HG02840 (cell line): Measurements from ENCODE around the gene BTBD9.

Experiments used
- ATAC-seq: cut with Tn5 transposase; IDR thresholded peaks from one replicate; pipeline ENCODE4 v1.9.1; 2021; ENCODE audit warnings: mild to moderate bottlenecking, moderate library complexity, moderate number of reproducible peaks; ENCODE audit not compliant: unreplicated experiment, low FRiP score

BTBD9 gene

DNA sequence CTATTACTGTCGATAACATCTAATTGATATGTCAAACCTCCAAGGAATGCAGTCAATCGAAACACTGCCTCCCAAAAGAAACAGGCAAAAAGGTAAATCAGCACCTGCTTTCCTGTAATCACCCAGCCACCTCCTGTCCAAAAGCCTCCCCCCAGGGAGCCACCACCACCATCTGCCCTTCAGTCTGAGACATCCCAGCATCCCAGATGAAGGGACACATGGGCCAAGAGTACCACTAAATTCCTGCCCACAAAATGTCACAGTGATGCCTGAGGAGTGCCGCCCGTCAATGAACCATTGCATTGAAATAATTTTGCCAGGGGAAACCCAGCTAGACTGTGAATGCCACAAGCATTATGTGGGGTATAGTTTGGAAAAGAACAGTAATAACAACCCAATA lies 418.5 kb downstream of the BTBD9 start:
- ATAC-seq = no peak

DNA sequence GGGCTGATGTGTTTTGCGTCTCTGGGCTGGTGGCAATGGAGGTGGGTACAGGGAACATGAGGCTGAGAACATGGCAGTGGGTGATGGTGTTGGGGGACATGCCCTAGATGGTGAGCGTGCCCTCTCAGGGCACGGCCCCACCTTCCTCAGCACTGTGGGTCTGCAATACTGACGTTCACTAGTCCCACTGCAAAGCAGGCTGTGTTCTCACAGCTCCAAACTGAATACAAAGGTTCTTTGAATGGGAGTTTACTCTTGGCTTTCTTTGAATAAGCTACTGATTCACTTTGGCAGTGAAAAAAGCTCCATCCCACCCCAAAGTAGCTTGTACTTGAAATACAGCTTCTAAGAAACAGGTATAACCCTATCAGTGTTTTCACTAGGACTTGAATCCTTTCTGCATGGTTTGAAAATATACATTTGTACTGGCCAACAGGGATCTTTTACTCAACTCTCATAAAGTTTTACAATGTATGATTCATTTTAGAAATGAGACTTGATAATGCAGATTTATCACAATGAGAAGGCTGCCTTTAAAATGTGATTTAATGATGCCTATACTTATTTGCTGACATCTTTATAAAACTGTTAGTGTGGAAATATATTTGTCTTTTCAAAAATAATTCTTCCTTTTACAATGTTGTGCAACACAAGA lies 419.5 kb downstream of the BTBD9 start:
- ATAC-seq = no peak

DNA sequence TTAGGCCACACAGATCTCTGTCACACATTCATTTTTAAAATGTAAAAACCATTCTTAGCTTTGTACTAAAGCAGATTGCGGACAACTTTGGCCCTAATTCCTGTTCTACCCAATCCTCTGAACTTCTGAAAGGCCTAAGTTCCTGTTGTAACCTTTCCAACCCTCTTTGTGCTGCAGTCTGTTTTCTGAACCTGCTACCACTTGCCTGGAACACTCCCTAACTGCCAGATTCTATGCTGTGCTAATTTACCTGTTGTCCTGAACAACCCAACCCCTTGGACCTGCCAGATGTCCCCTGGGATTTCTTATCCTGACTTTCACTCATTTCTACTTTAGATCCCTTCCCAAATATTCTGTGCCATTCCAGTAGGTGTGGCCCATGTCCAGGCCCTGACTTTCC lies 421.5 kb downstream of the BTBD9 start:
- ATAC-seq = no peak

DNA sequence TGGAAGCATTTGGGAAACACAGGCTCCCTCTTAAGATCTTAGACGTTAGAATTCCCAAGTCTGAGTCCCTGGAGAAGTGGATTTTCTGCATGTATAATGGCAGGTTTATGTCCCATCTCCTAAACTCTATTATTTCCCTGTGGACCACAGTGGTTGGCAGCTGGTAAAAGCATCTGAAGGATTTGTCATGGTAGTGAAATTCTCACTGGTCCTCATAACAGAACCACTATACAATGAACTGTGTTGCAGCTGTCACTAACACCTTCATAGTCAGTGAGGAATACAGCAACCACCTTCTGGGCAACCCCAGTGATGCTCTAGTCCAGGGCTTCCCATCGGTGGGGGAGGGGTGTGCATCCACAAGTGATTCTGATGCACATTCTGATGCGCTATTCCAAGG lies 423.3 kb downstream of the BTBD9 start:
- no peak for ATAC-seq

DNA sequence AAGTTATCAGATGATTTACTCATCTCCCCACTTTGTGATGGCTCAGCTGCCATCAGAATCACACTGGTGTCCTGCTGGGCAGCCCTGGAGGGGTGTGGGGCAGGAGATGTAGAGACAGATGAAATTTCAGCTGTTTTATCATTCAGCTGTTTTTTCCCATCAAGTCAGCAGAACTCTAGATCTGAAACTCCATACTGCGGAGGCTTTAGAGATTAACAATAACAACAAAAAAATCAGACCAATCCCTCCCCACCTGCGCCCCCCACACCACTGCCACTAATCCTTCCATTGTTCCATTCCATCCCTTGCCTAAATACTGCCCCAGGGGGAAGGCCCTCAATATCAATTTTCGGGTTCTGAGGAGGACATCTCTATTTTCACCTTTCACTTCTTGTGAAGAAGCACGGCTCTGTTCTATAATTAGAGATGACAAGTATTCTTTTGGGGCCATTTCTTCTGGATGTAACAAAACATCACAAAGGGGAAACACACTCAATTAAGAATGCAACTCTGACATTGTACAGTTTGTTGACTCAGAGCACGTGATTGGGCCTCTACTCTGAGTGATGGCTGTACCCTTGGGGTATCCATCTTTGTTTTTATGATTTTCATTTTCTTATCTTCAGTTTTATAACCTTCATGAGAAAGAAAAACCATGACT lies 423.9 kb downstream of the BTBD9 start:
- no peak for ATAC-seq

DNA sequence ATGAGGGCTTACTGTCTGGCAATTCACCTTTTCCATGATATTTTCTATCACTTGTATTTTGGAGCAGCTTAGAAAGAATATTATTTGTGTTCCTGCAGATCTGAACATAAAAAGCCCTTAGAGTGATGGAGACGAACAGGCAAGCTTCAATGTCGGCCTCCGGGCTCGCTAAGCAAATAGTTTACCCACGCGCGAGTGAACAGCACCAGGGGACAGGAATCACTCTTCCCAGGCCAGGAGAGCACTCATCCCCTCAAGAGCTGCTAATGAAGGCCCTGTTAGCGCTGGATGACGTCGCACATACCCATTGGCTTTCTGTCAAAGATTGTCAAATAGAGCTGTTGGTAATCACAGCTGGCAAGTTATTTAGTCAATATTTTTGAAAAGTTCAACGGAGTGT lies 424.5 kb downstream of the BTBD9 start:
- no peak for ATAC-seq

DNA sequence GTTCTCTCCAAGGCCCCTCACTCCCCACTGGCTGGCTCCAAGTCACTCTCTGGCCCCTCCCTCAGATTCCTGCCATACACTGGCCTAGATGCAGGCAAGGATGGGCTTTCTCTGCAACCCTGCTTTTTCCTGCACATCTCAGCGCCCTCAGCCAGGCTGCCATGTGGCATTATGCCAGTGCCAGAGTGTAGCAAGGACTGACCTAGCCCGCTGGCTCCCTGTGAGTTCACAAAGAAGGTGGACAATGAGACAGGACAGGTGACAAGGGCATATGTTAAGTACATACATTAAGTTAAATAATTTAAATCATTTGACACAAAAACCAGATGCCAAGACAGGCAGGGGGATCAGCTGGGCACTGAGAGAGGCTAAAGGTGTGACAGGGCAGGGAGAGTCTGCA lies 425.6 kb downstream of the BTBD9 start:
- ATAC-seq = no peak

DNA sequence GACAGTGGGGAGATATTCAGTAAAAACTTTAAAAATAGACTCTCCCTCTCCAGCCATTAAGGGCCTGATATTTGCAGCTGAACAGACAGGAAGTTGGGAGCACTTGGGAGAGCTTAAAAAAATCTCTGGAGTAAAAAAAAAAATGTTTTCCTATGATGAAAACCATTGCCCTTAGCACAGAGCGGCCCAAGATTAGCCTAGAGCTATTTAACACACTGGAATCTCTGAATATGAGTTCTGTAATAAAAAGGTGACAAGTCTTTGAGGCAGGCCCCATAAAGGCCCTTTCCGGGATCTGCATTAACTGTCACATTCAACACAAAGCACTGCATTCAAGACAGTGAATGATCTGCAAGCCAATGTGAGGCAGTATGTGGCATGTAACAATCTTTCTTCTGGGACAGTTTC lies 426.5 kb downstream of the BTBD9 start:
- no peak for ATAC-seq

DNA sequence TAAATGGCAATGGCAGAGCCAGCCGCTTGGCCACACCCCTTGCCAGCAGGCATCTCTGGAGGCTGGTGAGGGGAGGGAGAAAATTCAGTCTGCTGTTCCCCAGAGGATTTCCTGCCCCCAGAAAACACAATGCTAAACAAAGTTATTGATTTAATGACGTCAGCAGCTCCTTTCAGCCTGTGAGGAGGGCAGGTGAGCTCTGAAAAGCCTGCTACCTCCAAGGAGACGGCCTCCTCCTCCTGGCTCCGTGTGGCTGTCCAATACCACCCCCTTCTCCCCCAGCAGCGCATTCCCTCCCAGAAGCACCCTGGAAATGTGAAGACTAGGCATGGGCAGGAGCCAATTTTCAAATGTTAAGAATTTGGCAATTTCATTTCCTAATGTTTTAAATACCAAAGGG lies 427.1 kb downstream of the BTBD9 start:
- no peak for ATAC-seq

DNA sequence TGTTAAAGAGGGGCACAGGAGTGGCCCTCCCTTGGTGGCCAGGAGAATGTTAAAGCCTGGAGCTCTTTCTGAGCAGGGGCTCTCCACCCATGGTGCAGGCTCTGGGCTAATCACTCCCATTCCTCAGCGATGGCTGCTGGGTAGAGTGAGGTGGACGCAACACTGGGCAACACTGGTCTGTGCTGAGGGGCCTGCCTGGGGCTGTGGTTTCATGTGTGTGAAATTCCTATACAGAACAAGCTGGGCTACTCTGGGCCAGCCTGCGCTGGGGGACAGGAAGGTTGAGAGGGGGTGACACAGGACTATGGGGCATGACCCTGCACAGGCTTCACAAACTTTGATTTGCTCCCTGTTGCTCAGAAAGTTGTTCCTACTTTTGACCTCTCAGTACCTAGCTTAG lies 427.6 kb downstream of the BTBD9 start:
- ATAC-seq = no peak

DNA sequence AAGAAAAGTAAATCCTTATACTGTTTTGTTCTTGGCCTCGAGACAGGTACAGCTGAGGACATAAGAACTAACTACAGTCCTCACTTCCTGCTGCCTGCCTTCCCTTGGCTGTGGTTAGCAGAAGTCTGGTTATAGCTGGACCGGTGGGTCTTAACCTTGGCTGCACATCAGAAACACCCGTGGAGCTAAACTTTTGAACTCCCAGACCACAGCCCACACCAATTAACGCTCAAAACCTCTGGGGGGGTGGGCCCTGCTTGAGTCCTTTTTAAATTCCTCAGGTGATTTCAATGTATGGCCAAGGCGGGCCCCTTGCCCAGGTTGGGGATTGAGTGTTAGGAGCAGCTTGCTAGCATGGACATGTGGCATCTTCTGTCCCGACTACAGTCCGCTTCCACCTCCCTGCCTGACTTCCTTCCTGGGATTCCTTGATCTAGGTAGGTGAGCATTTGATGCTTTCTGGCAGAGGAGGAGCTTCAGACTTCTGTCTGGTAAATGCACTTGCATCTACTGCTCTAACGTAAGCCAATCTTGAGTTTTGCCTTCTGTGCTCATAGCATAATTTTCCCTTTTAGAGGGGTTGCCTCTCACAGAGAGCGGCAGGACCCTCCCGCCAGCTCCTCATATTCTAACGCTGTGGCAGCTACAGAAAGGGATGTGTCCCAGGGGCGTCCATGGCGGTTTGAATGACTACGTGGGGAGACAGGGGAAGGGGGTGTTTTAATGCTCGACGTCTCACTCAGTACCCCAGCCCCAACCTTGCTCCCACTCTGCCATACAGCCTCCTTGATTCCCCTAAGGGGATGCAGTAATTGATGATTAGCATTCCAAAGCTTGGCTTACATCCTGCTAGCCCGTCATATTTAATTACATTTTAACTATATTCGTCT lies 430.1 kb downstream of the BTBD9 start:
- ATAC-seq = no peak

DNA sequence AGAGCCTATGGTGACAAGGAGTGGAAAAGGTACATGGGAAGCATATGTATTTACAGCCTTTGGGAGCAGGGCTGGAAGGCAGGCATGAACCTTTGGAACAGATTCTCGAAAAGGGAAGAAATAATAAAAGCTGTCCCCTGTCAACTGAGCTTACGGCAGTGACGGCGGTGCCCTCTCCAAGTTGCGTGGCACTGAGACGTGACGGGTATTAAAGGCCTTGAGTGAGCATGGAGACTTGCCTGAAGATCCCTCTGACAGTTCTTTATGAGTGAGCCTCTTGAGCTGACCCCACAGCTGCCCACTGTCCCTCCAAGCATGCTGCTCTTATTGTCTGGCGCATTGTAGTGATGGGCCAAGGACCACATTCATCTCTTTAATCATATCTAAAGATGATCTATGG lies 431.7 kb downstream of the BTBD9 start:
- ATAC-seq = no peak

DNA sequence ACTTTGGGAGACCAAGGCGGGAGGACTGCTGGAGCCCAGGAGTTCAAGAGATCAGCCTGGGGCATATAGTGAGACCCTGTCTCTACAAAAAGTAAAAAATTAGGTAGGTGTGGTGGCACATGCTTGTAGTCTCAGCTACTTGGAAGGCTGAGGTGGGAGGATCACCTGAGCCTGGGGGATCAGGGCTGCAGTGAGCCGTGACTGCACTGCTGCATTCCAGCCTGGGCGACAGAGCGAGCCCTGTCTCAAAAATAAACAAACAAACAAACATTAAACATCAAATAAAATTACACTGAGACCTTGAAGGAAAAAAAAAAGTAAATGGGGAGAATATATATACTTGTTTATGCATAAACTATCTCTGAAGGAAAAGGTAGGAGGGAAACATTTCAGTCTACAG lies 432.4 kb downstream of the BTBD9 start:
- ATAC-seq = no peak

DNA sequence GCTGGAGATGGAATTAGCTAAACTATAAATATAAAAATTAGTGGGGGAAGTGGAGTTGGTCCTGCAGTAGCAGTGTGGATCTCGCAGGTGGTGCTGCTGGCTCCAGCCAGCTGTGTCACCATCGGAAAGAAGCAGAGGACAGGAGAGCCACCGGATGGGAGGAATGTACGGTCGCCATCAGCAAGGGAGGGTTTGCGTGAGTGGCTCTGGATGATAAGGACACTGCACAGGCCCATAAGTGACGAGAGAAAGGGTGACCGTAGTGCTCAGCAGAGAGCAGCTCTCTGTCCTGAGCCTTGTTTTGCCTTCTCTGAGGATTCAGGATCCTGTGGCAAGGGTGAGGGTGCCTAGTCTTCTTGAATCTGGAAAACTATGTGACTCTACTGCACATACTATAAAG lies 441.5 kb downstream of the BTBD9 start:
- ATAC-seq = no peak

DNA sequence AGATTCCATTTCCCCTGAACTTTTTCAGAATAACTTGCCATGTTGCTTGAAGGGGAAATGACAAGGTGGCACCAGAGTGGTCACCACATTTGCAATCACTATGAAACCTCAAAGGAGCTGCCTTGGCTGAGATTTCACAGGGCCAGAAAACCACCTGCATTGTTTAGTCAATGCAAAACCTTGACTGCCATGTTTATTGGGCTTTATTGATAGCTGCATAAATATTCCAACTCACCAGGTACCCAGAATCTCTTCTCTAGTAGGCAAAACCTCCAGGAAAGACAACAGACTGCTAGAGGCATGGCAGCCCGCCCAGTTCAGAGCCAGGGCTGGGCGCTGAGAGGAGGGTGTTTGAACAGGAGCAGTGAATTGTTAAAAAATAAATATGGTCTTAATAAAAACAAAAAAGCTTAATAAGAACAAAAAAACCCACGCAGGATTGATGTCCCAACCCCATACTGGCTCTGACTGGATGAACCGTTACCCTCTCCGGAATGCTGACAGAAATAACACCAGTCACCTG lies 444.6 kb downstream of the BTBD9 start:
- ATAC-seq = no peak

DNA sequence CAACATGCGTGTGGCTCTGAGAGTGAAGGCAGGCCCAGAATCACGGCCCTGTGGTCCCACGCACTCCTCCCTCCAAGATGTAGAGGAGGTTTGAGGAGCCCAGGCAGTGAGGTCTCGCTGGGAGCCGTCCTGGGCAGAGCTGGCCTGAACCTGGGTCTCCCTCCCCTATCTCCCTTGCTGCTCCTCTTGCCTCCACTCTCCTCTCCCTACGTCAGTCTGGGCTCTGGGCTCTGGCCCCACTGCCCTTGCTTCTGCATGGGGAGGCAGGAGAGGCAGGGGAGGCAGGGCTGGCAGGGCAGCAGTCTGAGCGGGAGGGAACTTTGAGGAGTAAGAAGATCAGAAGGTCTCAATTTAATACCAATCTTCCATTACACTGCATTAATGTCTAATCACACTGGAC lies 445.1 kb downstream of the BTBD9 start:
- ATAC-seq = no peak

DNA sequence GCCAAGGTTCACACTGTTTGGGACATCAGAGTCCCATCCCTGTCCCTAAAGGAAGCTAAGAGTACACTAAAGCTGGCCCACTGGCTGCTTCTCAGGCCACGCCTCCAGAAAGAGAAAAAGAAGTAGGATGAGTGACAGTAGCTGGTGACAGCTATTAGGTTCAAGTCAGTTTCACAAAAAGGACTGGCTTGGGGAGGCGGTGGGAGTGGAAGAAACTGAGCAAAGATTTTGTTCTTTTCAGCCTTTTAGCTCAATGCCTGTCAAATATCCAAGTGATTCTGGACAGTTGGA lies 445.5 kb downstream of the BTBD9 start:
- ATAC-seq = no peak

DNA sequence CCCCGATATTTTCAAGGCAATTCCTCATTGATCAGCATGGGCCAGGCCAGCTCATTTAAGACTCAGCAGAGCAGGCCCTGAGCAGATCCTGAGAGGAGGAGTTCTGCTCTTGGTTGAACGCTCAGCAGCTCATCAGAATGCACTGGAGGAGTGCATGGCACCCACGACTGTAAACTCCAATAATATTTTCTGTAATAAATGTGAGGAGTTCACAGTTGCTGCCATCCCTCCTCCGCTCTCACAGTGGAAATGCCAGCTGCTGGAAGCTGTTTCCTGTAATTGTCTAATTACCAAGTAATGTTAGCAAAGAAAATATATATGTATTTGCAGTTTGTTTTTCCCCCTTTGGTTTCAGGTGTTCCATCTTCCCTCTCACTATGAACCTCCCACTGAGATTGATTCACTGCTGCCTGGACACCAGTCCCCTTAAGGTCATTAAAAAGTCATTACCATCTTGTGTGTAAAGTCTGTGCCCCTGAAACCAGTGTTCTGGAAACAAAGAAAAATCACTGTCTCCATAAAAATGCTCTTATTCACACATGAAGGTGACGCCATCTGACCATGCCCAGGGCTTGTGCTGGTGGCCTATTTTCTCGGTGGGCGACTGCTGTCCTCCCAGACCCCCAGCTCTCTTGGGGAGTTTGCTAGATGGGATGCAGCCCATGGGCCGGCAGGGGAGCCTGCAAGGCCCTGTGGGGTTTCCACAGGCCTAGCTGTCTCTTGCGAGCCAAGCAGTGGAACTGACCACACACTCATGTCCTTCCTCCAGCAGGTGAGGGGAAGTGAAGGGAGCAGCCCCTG lies 446.0 kb downstream of the BTBD9 start:
- no peak for ATAC-seq

DNA sequence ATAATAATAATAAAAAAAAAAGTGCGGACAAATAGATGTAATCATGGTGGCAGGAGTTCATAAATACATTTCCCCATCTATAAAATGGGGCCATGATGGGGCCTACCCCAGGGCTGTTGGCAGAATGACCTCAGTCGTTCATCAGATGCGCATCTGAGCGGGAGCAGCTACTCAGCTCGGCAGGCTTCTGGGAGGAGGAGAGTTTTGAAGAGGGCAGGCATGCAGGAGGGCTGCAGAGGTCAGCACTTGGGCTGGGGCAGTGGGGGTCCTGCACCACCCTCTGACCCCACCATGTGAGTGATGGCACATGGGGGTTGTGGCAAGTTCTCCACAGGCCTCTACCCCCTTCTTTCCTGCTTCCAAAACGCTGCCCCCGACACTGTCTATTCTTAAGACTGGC lies 446.7 kb downstream of the BTBD9 start:
- no peak for ATAC-seq

DNA sequence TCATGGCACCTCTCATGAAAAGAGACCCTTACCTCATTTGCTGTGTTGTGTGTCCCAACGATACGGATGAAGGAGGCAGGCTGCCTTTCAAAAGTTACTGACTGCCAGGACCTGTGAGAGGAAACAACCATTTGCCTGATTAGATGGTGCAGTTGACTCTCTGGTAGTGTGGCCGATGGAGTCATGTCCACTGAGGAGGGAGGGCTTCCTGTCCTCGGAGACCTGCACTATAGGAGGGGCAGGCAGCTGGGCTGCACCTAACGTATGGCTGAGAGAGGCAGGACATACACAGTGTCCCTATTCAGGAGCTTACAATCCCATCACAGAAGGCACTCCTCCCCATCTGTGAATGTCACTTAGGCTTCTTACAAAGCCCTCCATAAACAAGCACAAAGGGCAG lies 447.2 kb downstream of the BTBD9 start:
- no peak for ATAC-seq

DNA sequence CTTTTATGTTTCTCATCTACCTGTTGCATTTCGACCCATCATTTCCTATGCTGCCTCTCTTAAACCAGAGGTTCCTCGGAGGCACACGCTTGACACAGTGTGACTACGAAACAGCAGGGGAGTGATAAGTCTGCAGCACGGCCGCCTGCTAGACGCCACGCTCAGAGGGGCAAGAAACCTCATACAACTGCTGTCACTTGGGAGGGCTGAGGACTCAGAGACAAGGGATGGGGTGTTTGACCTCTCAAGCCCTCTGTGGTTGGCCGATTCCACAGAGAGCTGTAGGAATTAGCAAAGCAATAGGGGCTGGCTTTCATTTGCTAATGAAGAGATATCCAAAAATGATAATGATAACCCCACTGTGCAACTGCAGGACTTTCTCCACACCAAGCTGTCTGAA lies 447.7 kb downstream of the BTBD9 start:
- ATAC-seq = no peak
